CD4-positive, alpha-beta T cell treated with Interferon gamma for 1 hour (primary cell): ENCODE results near the gene ZNHIT3.
"Not testable (repeated sequence)": the region's sequence is repeated elsewhere in the genome, so short reads cannot be mapped to it uniquely, and the experiment has no call there.

Experiments
- DNase-seq: peaks from one replicate; pipeline ENCODE4 v3.0.0-alpha.2; 2020

The ZNHIT3 gene

GRCh38 chr17:36485027-36485426 is 1.5 kb upstream of the ZNHIT3 start:
- no peak for DNase-seq

GRCh38 chr17:36485805-36486203 is 677 bp upstream of the ZNHIT3 start:
- no peak for DNase-seq

- DNase-seq: no peak
Observed at GRCh38 chr17:36493956-36494355, 7.5 kb downstream of the ZNHIT3 start.

- DNase-seq: no peak
Observed at GRCh38 chr17:36494674-36495073, 8.2 kb downstream of the ZNHIT3 start.

GRCh38 chr17:36495076-36495578 is 8.6 kb downstream of the ZNHIT3 start:
- no peak for DNase-seq

GRCh38 chr17:36496018-36496789 is 9.7 kb downstream of the ZNHIT3 start:
- DNase-seq: no peak

GRCh38 chr17:36498155-36498554 is 11.7 kb downstream of the ZNHIT3 start:
- no peak for DNase-seq

- no peak for DNase-seq
Observed at GRCh38 chr17:36498560-36499300, 12.2 kb downstream of the ZNHIT3 start.

- no peak for DNase-seq
Observed at GRCh38 chr17:36500745-36501225, 14.3 kb downstream of the ZNHIT3 start.

- DNase-seq: no peak
Observed at GRCh38 chr17:36501351-36501750, 14.9 kb downstream of the ZNHIT3 start.

- no peak for DNase-seq
Observed at GRCh38 chr17:36501963-36502362, 15.5 kb downstream of the ZNHIT3 start.

GRCh38 chr17:36503456-36504155 is 17.1 kb downstream of the ZNHIT3 start:
- no peak for DNase-seq

- DNase-seq: no peak
Observed at GRCh38 chr17:36504156-36504545, 17.7 kb downstream of the ZNHIT3 start.

GRCh38 chr17:36505171-36505570 is 18.7 kb downstream of the ZNHIT3 start:
- no peak for DNase-seq

GRCh38 chr17:36506249-36506826 is 19.9 kb downstream of the ZNHIT3 start:
- no peak for DNase-seq

GRCh38 chr17:36506831-36507230 is 20.4 kb downstream of the ZNHIT3 start:
- DNase-seq: no peak

- DNase-seq: no peak
Observed at GRCh38 chr17:36507266-36507665, 20.8 kb downstream of the ZNHIT3 start.

GRCh38 chr17:36508439-36508838 is 22.0 kb downstream of the ZNHIT3 start:
- not testable (repeated sequence) for DNase-seq

GRCh38 chr17:36509272-36509985 is 22.9 kb downstream of the ZNHIT3 start:
- no peak for DNase-seq

GRCh38 chr17:36510636-36511035 is 24.2 kb downstream of the ZNHIT3 start:
- DNase-seq: no peak

GRCh38 chr17:36511216-36511615 is 24.7 kb downstream of the ZNHIT3 start:
- no peak for DNase-seq

- DNase-seq: no peak
Observed at GRCh38 chr17:36512641-36513040, 26.2 kb downstream of the ZNHIT3 start.
